GM20431 (cell line): ENCODE data around the gene FAM171A2.
"Not testable (repeated sequence)": the region's sequence is repeated elsewhere in the genome, so short reads cannot be mapped to it uniquely, and the experiment has no call there.

ENCODE experiments used
- in situ Hi-C: fragments of 300-500 bp; cut with MseI, MboI; formaldehyde crosslinking; loops from one replicate; pipeline ENCODE4 v1.15.0; 2020; ENCODE audit warnings: low sequenced_read_pairs; ENCODE audit not compliant: unreplicated experiment

The FAM171A2 gene

DNA sequence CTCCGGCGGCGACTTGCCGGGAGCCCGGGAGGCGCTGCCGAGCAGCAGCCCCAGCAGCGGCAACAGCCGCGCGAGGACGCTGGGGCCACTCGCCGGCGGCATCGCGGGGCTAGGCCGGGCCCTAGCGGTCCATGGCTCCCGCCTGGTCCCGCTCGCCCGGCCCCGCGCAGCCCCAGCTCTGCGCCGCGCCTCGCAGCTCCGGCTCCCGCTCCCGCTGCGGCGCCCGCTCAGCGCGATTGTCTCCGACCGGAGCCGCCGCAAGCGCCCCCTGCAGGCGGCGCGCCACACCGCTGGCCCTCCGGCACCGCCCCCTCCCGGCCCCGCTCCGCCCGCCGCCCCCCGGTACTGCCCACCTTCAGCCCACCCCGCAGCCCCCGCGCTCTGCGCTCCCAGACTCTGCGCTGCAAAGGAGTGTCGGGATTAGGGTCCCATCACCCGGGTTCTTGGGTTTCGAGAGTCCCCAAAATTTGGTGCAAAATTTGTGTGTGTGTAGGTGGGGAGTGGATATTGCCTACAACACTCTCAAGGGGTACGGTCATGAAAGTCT lies at the start of gene FAM171A2:
FAM171A2 (minus strand) TSS at position 241 of the 547 bp plus-strand sequence; CDS start at position 102, 139 bp downstream.
- in situ Hi-C loops, result no loop called here

DNA sequence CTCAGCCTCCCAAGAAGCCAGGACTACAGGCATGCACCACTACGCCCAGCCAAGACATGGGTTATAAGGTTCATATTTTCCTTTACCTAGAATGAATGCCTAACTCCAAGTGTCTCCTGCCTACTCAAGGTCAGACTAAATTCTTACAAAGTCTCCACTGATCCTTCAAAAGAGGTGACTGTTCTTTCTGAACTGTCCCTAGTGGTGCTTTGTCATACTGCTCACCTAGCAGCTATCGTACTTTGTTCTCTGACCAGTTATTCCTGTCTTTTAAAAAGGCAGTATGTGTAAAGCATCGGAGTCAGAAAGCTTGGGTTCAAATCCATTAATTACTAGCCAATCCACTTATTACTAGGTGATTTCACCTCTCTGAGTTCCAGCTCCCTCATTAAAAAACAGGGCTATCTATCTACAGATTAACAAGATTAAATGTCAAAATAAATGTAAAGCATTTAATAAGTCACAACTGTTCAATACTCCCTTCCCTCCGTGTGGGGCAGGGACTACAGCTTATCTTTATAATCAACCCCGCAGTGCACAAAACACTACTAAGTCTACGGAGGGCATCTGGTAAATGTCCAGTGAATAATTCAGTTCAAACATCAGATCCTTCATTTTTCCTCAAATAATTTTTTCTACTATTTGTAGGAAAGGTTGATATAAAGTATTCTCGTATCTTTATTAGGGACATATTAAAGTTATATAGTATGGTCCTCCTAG lies 45.8 kb upstream of the FAM171A2 start:
- in situ Hi-C loops, result no loop called here

DNA sequence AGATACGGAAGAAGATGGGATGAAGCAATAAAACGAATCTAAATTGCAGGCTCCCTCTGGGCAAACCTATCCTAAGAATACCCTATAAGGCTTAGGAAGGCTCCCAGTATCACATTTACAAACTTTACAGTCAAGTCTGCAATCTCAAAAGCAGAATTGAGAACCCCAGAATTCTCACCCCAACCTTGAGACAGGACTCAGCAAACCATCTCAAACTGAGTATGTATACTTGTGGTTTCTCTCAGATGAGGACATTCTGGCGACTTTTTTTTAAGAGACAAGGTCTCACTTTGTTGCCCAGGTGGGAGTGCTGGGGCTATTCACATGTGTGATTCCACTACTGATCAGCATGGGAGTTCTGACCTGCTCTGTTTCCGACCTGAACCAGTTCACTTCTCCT lies 45.1 kb upstream of the FAM171A2 start:
- in situ Hi-C loops, result no loop called here

DNA sequence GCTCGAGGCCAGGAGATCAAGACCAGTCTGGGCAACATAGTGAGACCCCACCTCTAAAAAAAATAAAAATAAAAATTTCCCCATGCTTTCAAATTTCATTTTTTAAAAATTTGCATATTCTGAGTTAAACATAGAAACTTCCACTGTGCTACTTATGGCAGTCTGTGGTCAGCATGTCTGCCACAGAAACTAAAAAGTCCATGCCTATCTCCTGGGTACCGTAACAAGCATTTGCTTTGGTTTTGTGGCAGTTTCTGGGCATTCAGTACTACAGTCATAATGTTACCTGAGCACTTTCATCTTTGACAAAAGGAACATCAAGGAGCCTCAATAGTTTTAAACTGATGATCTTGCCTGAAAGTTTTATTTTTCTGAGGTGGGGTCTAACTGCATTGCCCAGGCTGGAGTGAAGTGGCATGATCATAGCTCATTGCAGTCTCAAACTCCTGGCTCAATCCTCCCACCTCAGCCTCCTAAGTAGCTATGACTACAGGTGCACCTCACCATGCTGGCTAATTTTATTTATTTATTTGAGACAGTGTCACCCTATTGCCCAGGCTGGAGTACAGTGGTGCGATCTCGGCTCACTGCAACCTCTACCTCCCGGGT lies 39.0 kb upstream of the FAM171A2 start:
- in situ Hi-C loops, result no loop called here

DNA sequence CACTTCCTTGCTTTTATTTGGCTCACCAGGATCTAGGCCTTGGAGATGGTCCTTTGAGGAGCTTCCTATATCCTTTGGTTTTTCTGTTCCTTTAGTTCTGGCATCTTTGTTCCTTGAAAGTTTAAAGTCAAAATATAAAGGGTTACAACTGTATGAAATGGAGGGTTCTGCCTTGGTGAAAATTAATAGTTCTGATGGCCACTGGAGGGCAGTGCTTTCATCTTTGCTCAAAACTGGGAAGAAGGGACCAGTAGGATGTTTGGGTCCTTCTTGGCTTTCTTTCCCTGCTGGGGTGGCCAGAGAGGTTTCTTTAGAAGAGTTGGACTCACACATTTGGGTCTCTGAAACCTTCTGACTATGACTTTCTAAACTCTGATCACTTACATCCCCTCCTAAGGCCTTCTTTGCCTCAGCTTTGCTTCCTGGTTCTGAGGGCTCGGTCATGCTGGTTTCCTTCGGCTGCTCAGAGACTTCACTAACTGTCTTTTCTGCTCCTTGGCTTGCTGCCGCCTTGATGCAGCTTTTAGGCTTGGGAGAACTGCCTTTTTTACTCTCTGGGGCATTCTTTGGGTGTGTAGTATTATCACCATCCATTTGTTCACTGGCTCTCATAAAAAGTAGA lies 36.7 kb upstream of the FAM171A2 start:
- in situ Hi-C loops, result no loop called here

DNA sequence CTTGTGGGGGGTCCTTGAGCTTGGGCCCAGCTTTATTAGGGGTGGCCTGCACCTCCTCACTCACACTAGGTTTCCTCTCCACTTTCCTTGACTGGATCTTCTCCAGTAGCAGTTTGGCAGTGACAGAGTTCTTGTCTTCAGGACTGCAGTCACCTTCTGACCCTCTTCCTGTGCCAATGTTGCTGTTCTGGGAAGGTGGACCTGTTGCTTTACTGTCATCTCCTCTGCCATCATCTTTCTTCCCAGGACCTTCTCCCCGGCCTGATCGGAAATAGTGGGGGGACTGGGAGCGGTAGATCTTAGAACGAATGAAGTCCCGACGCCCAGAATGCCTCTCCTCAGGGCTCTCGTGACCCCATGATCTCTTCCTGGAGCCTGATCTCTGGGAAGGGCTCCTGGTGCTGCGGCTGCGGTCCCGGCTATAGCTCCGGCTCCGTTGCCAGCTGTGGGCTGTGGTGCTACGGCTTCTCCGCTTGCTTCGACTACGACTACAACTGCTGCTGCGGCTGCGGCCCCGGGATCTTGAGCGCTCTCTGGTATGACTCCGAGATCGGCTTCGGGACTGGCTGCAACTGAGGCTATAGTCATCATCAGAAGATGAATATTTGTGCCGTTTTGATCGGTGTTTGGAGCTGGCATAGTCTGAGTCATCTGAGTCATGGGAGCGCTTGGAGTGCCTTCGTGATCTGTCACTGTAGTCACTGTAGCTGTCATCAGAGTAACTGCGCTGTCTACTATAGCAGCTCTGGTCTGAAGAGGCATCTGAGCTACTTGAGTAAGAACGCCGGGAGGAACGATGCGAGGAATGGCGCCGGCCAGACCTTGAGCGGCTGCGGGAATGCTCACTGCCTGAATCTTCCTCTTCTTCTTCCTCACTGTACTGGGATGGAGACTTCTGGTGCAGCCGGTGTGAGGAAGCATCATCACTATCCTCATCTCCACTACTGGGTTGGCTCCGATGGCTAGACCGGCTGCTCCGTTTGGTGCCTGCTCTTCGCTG lies 35.3 kb upstream of the FAM171A2 start:
- in situ Hi-C loops, result no loop called here

DNA sequence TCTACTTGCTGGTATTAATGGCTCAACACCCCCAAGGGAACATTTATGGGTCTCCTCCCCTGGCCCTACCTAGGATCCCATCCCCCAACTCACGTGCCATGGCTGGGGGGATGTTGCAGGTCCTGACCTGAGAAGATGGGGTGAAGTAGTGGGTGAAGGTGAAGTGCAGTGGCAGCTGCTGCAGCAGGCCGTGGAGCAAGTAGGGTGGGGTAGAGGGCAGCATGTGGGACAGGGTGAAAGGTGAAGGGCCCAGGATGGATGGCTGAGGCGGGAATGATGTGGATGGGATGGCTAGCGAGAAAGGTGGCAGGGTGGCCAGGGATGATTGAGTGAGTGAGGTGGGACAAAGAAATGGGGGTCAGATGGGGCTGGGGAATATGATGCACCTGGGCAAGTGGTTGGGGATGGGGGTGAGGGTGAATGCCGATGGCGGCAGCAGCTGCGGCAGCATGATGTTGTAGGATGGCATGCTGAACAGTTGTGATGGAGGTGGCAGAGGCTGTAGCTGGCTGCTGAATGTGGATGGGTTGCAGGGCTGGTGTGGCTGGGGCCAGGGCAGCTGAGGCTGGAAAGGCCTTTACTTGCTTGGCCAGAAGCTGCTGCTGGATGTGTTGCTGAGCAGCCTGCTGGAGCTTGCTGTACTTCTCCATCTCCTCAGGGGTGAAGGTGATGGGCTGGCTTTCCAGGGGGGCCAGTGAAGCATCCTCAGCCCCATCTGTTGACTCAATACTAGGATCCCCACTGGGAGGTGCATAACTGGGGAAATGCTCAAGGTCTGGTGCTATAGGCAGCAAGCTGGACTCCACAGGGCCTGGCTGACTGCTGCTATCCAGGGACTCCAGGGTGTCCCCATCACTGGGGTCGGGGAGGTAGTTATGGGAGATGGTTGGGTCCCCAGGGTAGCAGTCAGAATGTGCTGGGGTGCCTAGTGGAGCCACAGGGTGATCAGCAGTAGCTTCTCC lies 34.1 kb upstream of the FAM171A2 start:
- in situ Hi-C loops, result no loop called here

DNA sequence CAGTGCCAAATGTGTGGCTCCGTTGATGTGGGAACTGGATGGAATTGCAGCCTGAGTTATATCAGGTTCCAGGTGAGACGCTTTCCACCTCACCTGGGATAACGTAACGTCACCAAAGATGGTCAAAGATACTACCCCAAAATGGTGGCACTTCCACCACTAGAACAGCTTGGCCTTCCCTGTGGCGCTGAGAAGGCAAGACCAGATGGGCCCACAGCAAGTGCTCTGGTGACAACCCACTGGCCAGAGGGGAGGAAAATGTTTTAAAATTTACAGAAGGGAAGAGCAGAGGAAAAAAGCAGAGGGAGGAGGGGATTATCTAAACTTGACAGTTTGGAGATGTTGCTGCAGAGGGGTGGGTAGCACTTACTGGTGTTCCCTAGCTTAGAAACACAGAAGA lies 33.3 kb upstream of the FAM171A2 start:
- in situ Hi-C loops, result no loop called here

DNA sequence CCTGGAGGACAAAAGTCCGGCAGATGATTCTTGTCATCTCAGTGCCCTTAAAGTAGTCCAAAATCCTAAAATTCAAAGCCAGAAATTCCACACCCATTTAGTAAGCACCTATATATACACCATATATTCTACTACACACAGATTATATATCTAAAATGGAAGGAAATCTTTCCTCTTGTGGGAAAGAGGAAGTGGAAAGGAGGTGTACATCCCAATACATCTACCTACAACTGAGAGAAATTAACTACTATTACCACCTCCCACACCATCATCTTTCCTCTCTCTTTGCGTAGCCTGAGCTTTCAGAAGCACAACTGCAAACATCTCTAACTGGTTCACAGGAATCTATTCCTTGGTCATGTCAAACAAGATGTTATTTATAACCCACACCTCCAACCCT lies 31.2 kb upstream of the FAM171A2 start:
- in situ Hi-C loops, result no loop called here

DNA sequence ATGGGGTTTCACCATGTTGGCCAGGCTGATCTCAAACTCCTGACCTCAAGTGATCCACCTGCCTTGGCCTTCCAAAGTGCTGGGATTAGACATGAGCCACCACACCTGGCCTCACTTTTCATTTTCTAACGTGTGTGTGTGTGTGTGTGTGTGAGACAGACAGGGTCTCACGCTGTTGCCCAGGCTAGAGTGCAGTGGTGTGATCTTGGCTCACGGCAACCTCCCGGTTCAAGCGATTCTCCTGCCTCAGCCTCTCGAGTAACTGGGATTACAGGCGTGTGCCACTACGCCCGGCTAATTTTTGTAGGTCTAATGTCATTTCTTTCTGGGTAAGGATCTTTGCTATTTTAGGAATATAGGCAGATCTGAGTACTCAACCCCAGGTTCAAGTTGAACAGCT lies 30.5 kb upstream of the FAM171A2 start:
- in situ Hi-C loops, result not testable (repeated sequence)

DNA sequence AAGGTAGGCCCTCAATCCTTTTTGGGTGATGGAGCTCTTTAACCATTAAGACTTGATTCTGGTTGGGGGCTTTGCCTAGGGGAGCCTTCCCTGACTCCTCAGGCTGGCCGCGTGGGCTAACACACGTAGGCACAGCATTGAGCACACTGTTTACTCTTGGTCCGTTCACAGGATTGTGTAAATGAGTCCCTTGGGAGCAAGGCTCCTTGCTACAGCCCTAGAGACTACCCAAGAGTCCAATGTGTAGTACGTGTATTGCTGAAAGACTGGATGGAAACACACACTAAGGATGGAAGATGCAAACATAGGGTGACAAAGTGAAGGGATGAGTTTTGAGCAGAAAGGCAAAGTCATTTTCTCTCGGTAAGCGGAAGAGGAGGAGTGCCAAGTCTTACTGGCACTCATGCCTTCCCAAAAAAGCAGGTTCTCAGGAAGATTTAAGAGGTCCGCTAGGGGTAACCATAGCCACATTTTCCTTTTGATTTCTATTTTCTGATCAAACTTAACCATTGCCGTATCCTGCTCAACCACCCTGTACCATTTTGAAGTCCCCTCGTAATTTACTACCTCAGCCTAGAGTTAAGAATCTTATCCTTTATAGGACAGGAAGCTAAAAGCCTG lies 26.7 kb upstream of the FAM171A2 start:
- in situ Hi-C loops, result no loop called here

DNA sequence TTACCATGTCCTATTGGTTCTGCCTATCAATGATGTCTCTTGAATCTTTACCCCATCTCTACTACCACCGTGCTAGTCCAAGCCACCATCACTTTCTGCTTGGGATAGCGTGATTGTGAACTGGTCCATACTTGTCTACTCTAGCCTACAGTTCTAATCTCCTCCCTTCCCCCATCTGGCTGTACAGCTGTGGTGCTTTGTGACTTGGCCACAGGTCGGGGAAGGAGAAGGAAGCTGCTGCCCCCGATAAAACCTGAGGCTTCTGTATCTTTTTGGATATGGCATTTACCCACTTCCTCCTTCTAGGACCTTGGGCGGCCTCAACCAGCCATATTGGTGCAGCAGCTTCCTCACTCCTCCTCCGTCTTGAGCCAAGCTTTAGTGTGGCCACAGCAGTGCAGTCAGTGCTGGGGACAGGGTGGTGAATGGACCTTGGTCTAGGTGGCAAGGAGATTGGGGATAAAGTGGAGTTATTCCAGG lies 26.1 kb upstream of the FAM171A2 start:
- in situ Hi-C loops, result no loop called here

DNA sequence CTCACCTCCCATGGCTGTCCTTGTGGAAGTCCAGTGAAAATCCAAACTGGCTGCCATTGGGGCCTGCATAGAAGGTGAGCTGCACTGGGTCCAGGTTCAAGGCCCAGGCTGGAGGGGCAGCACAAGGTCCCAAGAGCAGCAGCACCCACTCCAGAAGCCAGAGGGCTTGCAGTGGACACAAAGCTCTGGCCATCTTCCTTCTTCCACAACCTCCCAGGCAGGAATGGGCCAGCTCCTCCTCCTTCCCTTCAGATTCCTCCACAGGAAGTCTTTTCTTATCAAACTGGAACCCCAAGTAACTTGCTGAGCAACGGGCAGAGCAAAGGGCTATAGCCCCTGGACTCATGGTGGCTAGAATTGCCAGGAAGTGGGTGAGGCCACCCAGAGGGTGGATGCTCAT lies 25.6 kb upstream of the FAM171A2 start, which contains the start of gene ITGA2B:
ITGA2B (minus strand) TSS at position 369 of the 400 bp plus-strand sequence; CDS start at position 193, 176 bp downstream.
- in situ Hi-C loops, result no loop called here

DNA sequence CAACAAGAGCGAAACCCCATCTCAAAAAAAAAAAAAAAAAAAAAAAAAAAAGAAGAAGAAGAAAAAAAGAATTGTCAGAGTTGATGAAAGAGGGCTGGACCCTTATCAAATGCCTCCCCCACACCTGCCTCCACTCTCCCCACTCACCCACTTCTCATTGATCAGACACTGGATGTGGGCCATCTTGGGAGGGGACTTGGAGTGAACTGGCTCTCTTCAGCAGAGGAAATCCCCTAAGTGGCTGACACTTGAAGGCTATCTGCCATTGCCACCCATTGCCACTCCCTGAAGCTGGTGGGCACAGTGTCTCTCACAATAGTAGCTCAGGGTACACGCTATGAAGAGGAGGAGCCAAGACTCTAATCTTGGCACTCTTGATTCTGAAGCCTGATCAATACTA lies 24.2 kb upstream of the FAM171A2 start:
- in situ Hi-C loops, result no loop called here

DNA sequence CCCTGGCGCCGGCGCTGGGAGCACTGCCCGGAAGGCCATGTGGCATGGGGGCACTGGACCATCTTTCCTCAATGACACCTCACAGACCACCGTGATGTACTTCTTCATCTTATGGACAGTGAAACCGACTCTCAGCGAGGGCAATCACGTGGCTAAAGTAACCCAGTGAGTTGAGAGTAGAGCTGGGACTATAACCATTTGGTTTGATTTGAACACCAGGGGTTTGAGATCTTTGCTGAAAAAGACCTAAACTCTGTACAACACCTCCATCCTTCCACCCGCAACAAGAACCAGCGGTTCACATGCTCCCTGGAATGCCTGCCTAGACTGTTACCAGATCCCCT lies 22.5 kb upstream of the FAM171A2 start:
- in situ Hi-C loops, result no loop called here

DNA sequence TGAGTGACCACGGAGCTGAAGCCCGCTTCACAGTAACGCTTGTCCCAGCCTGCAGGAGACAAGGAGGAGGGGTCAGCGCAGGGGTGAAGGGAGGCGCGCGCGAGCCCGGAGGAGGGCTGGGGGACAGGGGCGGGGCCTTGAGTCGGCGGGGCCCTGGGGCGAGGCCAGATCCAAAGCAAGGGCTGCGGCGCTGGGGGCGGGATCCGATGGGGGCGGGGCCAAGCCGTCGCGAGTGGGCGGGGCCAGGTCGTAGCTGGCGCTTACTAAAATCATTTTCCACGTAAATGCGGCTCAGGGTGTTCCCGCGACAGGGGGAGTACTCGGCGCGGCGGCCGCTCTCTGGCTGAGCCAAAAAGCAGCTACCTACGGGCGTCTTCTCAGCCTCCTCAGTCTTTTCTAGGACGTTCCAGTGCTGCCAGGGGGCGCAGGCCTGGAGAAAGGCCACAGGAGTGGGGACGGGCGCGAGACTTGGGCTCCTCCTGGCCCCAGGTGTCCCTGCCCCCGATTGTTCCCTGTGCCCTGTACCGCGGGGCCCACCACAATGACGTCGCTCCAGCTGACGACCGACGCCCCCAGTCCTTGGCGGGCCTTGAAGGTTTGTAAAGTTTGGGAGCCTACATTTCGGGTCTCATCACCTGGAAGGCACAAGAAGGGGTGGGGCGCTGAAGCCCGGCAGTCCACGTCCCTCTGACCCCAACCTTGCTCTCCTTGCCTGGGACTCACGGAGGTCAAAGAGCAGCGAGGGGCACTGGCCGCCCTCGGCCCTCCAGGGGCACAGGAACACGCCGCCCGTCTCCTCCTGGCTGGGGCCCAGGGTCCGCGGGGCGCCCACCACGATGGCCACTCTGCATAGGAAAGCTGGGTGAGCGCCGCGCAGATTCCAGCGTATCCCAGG lies 21.9 kb upstream of the FAM171A2 start:
- in situ Hi-C loops, result no loop called here

DNA sequence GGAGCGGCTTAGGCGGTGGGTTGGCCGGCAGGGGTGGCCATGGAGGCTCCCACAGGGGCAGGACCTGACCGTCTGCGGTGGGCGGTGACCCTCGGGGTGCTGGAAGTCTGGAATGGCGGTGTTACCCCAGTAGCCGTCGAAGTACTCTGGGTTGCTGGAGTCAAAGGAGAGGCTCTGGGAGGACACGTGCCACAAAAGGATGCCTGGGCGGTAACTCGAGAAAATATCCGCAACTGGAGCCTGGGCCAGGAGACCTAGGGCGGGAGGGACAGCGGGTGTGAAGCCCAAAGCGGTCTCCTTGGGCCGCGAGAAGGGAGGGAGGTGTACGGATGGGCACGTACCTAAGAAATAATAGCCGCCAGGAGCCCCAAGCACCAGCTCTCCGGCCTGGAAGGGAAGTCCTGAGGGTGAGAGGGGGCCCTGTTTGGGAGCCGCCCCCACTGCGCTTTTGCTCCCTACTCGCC lies 21.2 kb upstream of the FAM171A2 start:
- in situ Hi-C loops, result no loop called here
